ENCODE measurements around the gene LTN1. TPM values are rescaled to one million over a fixed set of nuclear protein-coding genes. Genes with fewer than 3 reads are reported as not detected.

LTN1 gene
- polyA plus RNA-seq, 2 donors, result 3.4 to 5.0 TPM

GRCh38 chr21:28962465-28962864 is 30.2 kb downstream of the LTN1 start:
- Histone ChIP-seq H3K36me3 (ENCODE audit: control insufficient read depth in 2 of 2, insufficient read depth in 2 of 2, low read length in 1 of 2) (peaks cover 4% of the 10 kb centered on the region in 2 donors), H3K4me3 (ENCODE audit: low read depth in 1 of 2, low read length in 2 of 2) (no peak overlapping the region), H3K27ac (ENCODE audit: low read depth in 2 of 2, low read length in 1 of 2) (no peak overlapping the region), H3K9me3 (ENCODE audit: control insufficient read depth in 2 of 2, insufficient read depth in 1 of 2, low read depth in 1 of 2, low read length in 1 of 2) (no peaks in the 10 kb centered on the region), H3K4me1 (ENCODE audit: control insufficient read depth in 2 of 2, insufficient read depth in 2 of 2, low read length in 1 of 2) (no peaks in the 10 kb centered on the region), H3K27me3 (ENCODE audit: control insufficient read depth in 1 of 2, insufficient read depth in 2 of 2, low read length in 2 of 2) (no peaks in the 10 kb centered on the region)
- WGBS, 2 donors, result 87 to 88% methylated on average over 2 of the region's 2 CpGs

- no peaks in the 10 kb centered on the region for H3K27me3 ChIP-seq (ENCODE audit: control insufficient read depth in 1 of 2, insufficient read depth in 2 of 2, low read length in 2 of 2)
- no peak overlapping the region for H3K27ac ChIP-seq (ENCODE audit: low read depth in 2 of 2, low read length in 1 of 2)
- H3K36me3 ChIP-seq (ENCODE audit: control insufficient read depth in 2 of 2, insufficient read depth in 2 of 2, low read length in 1 of 2), result no peaks in the 10 kb centered on the region
- no peak overlapping the region for H3K4me3 ChIP-seq (ENCODE audit: low read depth in 1 of 2, low read length in 2 of 2)
- no peaks in the 10 kb centered on the region for H3K4me1 ChIP-seq (ENCODE audit: control insufficient read depth in 2 of 2, insufficient read depth in 2 of 2, low read length in 1 of 2)
- no peaks in the 10 kb centered on the region for H3K9me3 ChIP-seq (ENCODE audit: control insufficient read depth in 2 of 2, insufficient read depth in 1 of 2, low read depth in 1 of 2, low read length in 1 of 2)
- 55 to 69% methylated on average over 3 of the region's 3 CpGs for WGBS, 2 donors
These were observed 30.8 kb downstream of the LTN1 start for GRCh38 chr21:28961927-28962326.

- H3K36me3 ChIP-seq (ENCODE audit: control insufficient read depth in 2 of 2, insufficient read depth in 2 of 2, low read length in 1 of 2), result no peaks in the 10 kb centered on the region
- H3K9me3 ChIP-seq (ENCODE audit: control insufficient read depth in 2 of 2, insufficient read depth in 1 of 2, low read depth in 1 of 2, low read length in 1 of 2), result no peaks in the 10 kb centered on the region
- H3K27ac ChIP-seq (ENCODE audit: low read depth in 2 of 2, low read length in 1 of 2), result no peak overlapping the region
- H3K4me1 ChIP-seq (ENCODE audit: control insufficient read depth in 2 of 2, insufficient read depth in 2 of 2, low read length in 1 of 2), result no peaks in the 10 kb centered on the region
- no peak overlapping the region for H3K4me3 ChIP-seq (ENCODE audit: low read depth in 1 of 2, low read length in 2 of 2)
- no peaks in the 10 kb centered on the region for H3K27me3 ChIP-seq (ENCODE audit: control insufficient read depth in 1 of 2, insufficient read depth in 2 of 2, low read length in 2 of 2)
- 90 to 94% methylated on average over 1 of the region's 1 CpG for WGBS, 2 donors
These were observed 32.4 kb downstream of the LTN1 start for GRCh38 chr21:28960245-28960644.

GRCh38 chr21:28959367-28960099 is 33.1 kb downstream of the LTN1 start:
- Histone ChIP-seq H3K27me3 (ENCODE audit: control insufficient read depth in 1 of 2, insufficient read depth in 2 of 2, low read length in 2 of 2) (no peaks in the 10 kb centered on the region), H3K4me3 (ENCODE audit: low read depth in 1 of 2, low read length in 2 of 2) (no peak overlapping the region), H3K9me3 (ENCODE audit: control insufficient read depth in 2 of 2, insufficient read depth in 1 of 2, low read depth in 1 of 2, low read length in 1 of 2) (no peaks in the 10 kb centered on the region), H3K27ac (ENCODE audit: low read depth in 2 of 2, low read length in 1 of 2) (no peak overlapping the region), H3K4me1 (ENCODE audit: control insufficient read depth in 2 of 2, insufficient read depth in 2 of 2, low read length in 1 of 2) (no peaks in the 10 kb centered on the region), H3K36me3 (ENCODE audit: control insufficient read depth in 2 of 2, insufficient read depth in 2 of 2, low read length in 1 of 2) (no peaks in the 10 kb centered on the region)
- WGBS, 2 donors, result 87 to 89% methylated on average over 7 of the region's 7 CpGs

- H3K27ac ChIP-seq (ENCODE audit: low read depth in 2 of 2, low read length in 1 of 2), result no peak overlapping the region
- H3K27me3 ChIP-seq (ENCODE audit: control insufficient read depth in 1 of 2, insufficient read depth in 2 of 2, low read length in 2 of 2), result no peaks in the 10 kb centered on the region
- WGBS, 2 donors, result 98% methylated on average over 2 of the region's 2 CpGs
- no peaks in the 10 kb centered on the region for H3K9me3 ChIP-seq (ENCODE audit: control insufficient read depth in 2 of 2, insufficient read depth in 1 of 2, low read depth in 1 of 2, low read length in 1 of 2)
- no peak overlapping the region for H3K4me3 ChIP-seq (ENCODE audit: low read depth in 1 of 2, low read length in 2 of 2)
- no peaks in the 10 kb centered on the region for H3K4me1 ChIP-seq (ENCODE audit: control insufficient read depth in 2 of 2, insufficient read depth in 2 of 2, low read length in 1 of 2)
- peaks cover 0 to 2% of the 10 kb centered on the region in 2 donors for H3K36me3 ChIP-seq (ENCODE audit: control insufficient read depth in 2 of 2, insufficient read depth in 2 of 2, low read length in 1 of 2)
These were observed 39.4 kb downstream of the LTN1 start for GRCh38 chr21:28953247-28953646.

- Histone ChIP-seq H3K27ac (ENCODE audit: low read depth in 2 of 2, low read length in 1 of 2) (no peak overlapping the region), H3K36me3 (ENCODE audit: control insufficient read depth in 2 of 2, insufficient read depth in 2 of 2, low read length in 1 of 2) (peaks cover 0 to 2% of the 10 kb centered on the region in 2 donors), H3K4me1 (ENCODE audit: control insufficient read depth in 2 of 2, insufficient read depth in 2 of 2, low read length in 1 of 2) (no peaks in the 10 kb centered on the region), H3K4me3 (ENCODE audit: low read depth in 1 of 2, low read length in 2 of 2) (no peak overlapping the region), H3K27me3 (ENCODE audit: control insufficient read depth in 1 of 2, insufficient read depth in 2 of 2, low read length in 2 of 2) (no peaks in the 10 kb centered on the region), H3K9me3 (ENCODE audit: control insufficient read depth in 2 of 2, insufficient read depth in 1 of 2, low read depth in 1 of 2, low read length in 1 of 2) (no peaks in the 10 kb centered on the region)
- WGBS, 2 donors, result 95 to 96% methylated on average over 1 of the region's 1 CpG
These were observed 40.0 kb downstream of the LTN1 start for GRCh38 chr21:28952686-28953085.

- no peaks in the 10 kb centered on the region for H3K9me3 ChIP-seq (ENCODE audit: control insufficient read depth in 2 of 2, insufficient read depth in 1 of 2, low read depth in 1 of 2, low read length in 1 of 2)
- H3K27me3 ChIP-seq (ENCODE audit: control insufficient read depth in 1 of 2, insufficient read depth in 2 of 2, low read length in 2 of 2), result no peaks in the 10 kb centered on the region
- no peak overlapping the region for H3K27ac ChIP-seq (ENCODE audit: low read depth in 2 of 2, low read length in 1 of 2)
- no peak overlapping the region for H3K4me3 ChIP-seq (ENCODE audit: low read depth in 1 of 2, low read length in 2 of 2)
- no peaks in the 10 kb centered on the region for H3K4me1 ChIP-seq (ENCODE audit: control insufficient read depth in 2 of 2, insufficient read depth in 2 of 2, low read length in 1 of 2)
- peaks cover 0 to 2% of the 10 kb centered on the region in 2 donors for H3K36me3 ChIP-seq (ENCODE audit: control insufficient read depth in 2 of 2, insufficient read depth in 2 of 2, low read length in 1 of 2)
- WGBS, 2 donors, result 84 to 90% methylated on average over 2 of the region's 2 CpGs
These were observed 43.4 kb downstream of the LTN1 start for GRCh38 chr21:28949318-28949717.

GRCh38 chr21:28944296-28944695 is 48.4 kb downstream of the LTN1 start:
- no peak overlapping the region for H3K4me3 ChIP-seq (ENCODE audit: low read depth in 1 of 2, low read length in 2 of 2)
- H3K36me3 ChIP-seq (ENCODE audit: control insufficient read depth in 2 of 2, insufficient read depth in 2 of 2, low read length in 1 of 2), result peaks cover 0 to 4% of the 10 kb centered on the region in 2 donors
- no peaks in the 10 kb centered on the region for H3K4me1 ChIP-seq (ENCODE audit: control insufficient read depth in 2 of 2, insufficient read depth in 2 of 2, low read length in 1 of 2)
- H3K27me3 ChIP-seq (ENCODE audit: control insufficient read depth in 1 of 2, insufficient read depth in 2 of 2, low read length in 2 of 2), result no peaks in the 10 kb centered on the region
- H3K9me3 ChIP-seq (ENCODE audit: control insufficient read depth in 2 of 2, insufficient read depth in 1 of 2, low read depth in 1 of 2, low read length in 1 of 2), result no peaks in the 10 kb centered on the region
- no peak overlapping the region for H3K27ac ChIP-seq (ENCODE audit: low read depth in 2 of 2, low read length in 1 of 2)

GRCh38 chr21:28943631-28944030 is 49.0 kb downstream of the LTN1 start:
- 60 to 71% methylated on average over 2 of the region's 2 CpGs for WGBS, 2 donors
- Histone ChIP-seq H3K27ac (ENCODE audit: low read depth in 2 of 2, low read length in 1 of 2) (no peak overlapping the region), H3K4me1 (ENCODE audit: control insufficient read depth in 2 of 2, insufficient read depth in 2 of 2, low read length in 1 of 2) (no peaks in the 10 kb centered on the region), H3K9me3 (ENCODE audit: control insufficient read depth in 2 of 2, insufficient read depth in 1 of 2, low read depth in 1 of 2, low read length in 1 of 2) (no peaks in the 10 kb centered on the region), H3K36me3 (ENCODE audit: control insufficient read depth in 2 of 2, insufficient read depth in 2 of 2, low read length in 1 of 2) (peaks cover 0 to 4% of the 10 kb centered on the region in 2 donors), H3K27me3 (ENCODE audit: control insufficient read depth in 1 of 2, insufficient read depth in 2 of 2, low read length in 2 of 2) (no peaks in the 10 kb centered on the region), H3K4me3 (ENCODE audit: low read depth in 1 of 2, low read length in 2 of 2) (no peak overlapping the region)

GRCh38 chr21:28938726-28939125 is 54.0 kb downstream of the LTN1 start:
- Histone ChIP-seq H3K36me3 (ENCODE audit: control insufficient read depth in 2 of 2, insufficient read depth in 2 of 2, low read length in 1 of 2) (peaks cover 6% of the 10 kb centered on the region in 2 donors), H3K27me3 (ENCODE audit: control insufficient read depth in 1 of 2, insufficient read depth in 2 of 2, low read length in 2 of 2) (no peaks in the 10 kb centered on the region), H3K9me3 (ENCODE audit: control insufficient read depth in 2 of 2, insufficient read depth in 1 of 2, low read depth in 1 of 2, low read length in 1 of 2) (no peaks in the 10 kb centered on the region), H3K4me1 (ENCODE audit: control insufficient read depth in 2 of 2, insufficient read depth in 2 of 2, low read length in 1 of 2) (no peaks in the 10 kb centered on the region), H3K27ac (ENCODE audit: low read depth in 2 of 2, low read length in 1 of 2) (no peak overlapping the region), H3K4me3 (ENCODE audit: low read depth in 1 of 2, low read length in 2 of 2) (no peak overlapping the region)
- 85 to 87% methylated on average over 2 of the region's 2 CpGs for WGBS, 2 donors

Data from esophagus (tissue), 2 donors.